HepG2 (cell line): ENCODE results near the gene NSUN5. TPM values are rescaled to one million over a fixed set of nuclear protein-coding genes. Genes with fewer than 3 reads are reported as not detected.
A peak's percentile ranks its signal among the peaks of the same experiment; 100 is the strongest.
"Not testable (repeated sequence)": the region's sequence is repeated elsewhere in the genome, so short reads cannot be mapped to it uniquely, and the experiment has no call there.

Source experiments
- ATAC-seq: fragments of 200-7000 bp; cut with Tn5 transposase; 3 replicates; pipeline ENCODE4 v1.9.1; 2020; ENCODE audit warnings: mild to moderate bottlenecking, moderate library complexity
- BruUV-seq: library from RNA; stranded (reverse); fragments of 400-500 nt; replicated peaks from 2 replicates; lab custom pipeline; 2021; lab: Mats Ljungman, UMichigan
- CTCF ChIA-PET: fragments of 300-600 bp; formaldehyde crosslinking; extraction: SDS; loops from one replicate; lab custom pipeline; 2021; ENCODE audit warnings: low total read pairs, inconsistent platforms, low intra/inter-chr PET ratio; lab: Yijun Ruan, JAX
- POLR2A ChIA-PET: fragments of 350-600 bp; sonication (Branson Sonifier 250); formaldehyde crosslinking; loops from one replicate; lab custom pipeline; 2020; ENCODE audit warnings: antibody characterized with exemption, inconsistent platforms; lab: Yijun Ruan, JAX
- DNase-seq: peaks from one replicate; pipeline ENCODE4 v3.0.0-alpha.2; 2015; ENCODE audit warnings: low spot score
- FAIRE-seq: peaks from 3 replicates; lab custom pipeline; 2011; peaks lifted over from hg19 to GRCh38; lab: Jason Lieb, UNC
- H2AFZ ChIP-seq: one replicate; pipeline ENCODE4 v1.6.1; 2011; ENCODE audit warnings: low read length, inconsistent platforms
- H3K27ac ChIP-seq: fragments of 300-600 bp; 3 replicates; pipeline ENCODE4 v1.8.0; 2011; ENCODE audit warnings: mixed run types, mild to moderate bottlenecking, mixed read lengths, low read length, inconsistent platforms; ENCODE audit not compliant: insufficient read depth; ENCODE audit errors: extremely low read length
- H3K27me3 ChIP-seq, 2 experiments: fragments of 200-600 bp in 1 of 2; 2 replicates in 1 of 2; 3 replicates in 1 of 2; pipeline versions ENCODE4 v1.6.0 to v1.8.0; 2011; ENCODE audit warnings: low read length in 2 of 2, mild to moderate bottlenecking in 2 of 2, moderate library complexity in 2 of 2, inconsistent platforms in 1 of 2; ENCODE audit not compliant: insufficient read depth in 2 of 2, control insufficient read depth in 1 of 2
- H3K36me3 ChIP-seq, 2 experiments: fragments of 200-600 bp in 1 of 2; replicated peaks in 1 of 2; 2 replicates in 1 of 2; 3 replicates in 1 of 2; pipeline versions ENCODE4 v1.5.1 to v1.8.0; 2011; ENCODE audit warnings: low read length in 2 of 2, inconsistent platforms in 1 of 2; ENCODE audit not compliant: insufficient read depth in 2 of 2, control insufficient read depth in 1 of 2
- H3K4me1 ChIP-seq: 2 replicates; pipeline ENCODE4 v1.5.1; 2012; ENCODE audit warnings: low read length, inconsistent platforms; ENCODE audit not compliant: insufficient read depth
- H3K4me2 ChIP-seq: 2 replicates; pipeline ENCODE4 v1.6.0; 2011; ENCODE audit warnings: low read depth, low read length, inconsistent platforms
- H3K4me3 ChIP-seq, 3 experiments: fragments of 200-600 bp in 1 of 3; sonication (generic), shearing (Covaris generic) in 1 of 3; replicated peaks in 1 of 3; 2 replicates each; pipeline ENCODE4 v1.5.1; 2011 to 2016; ENCODE audit warnings: low read length in 3 of 3, inconsistent platforms in 2 of 3, low read depth in 2 of 3, mild to moderate bottlenecking in 2 of 3, control low read depth in 1 of 3, mixed read lengths in 1 of 3; ENCODE audit not compliant: insufficient read depth in 1 of 3
- H3K79me2 ChIP-seq: one replicate; pipeline ENCODE4 v1.6.1; 2011; ENCODE audit warnings: low read length, inconsistent platforms; ENCODE audit not compliant: insufficient read depth
- H3K9ac ChIP-seq: 2 replicates; pipeline ENCODE4 v1.6.0; 2011; ENCODE audit warnings: mild to moderate bottlenecking, low read depth, low read length, inconsistent platforms; ENCODE audit not compliant: insufficient read depth
- H3K9me3 ChIP-seq: 2 replicates; pipeline ENCODE4 v1.5.1; 2012; ENCODE audit warnings: mild to moderate bottlenecking, low read length
- H4K20me1 ChIP-seq: 2 replicates; pipeline ENCODE4 v1.6.0; 2011; ENCODE audit warnings: inconsistent platforms, mild to moderate bottlenecking, low read length, moderate library complexity; ENCODE audit not compliant: insufficient read depth
- FOXA3 ChIP-seq: IDR thresholded peaks from 2 replicates; pipeline ENCODE4 v1.6.1; 2016; ENCODE audit warnings: missing genetic modification reagents, missing compliant biosample characterization
- HMG20A ChIP-seq: IDR thresholded peaks from 2 replicates; pipeline ENCODE4 v1.6.1; 2016; ENCODE audit warnings: borderline replicate concordance
- KDM6A ChIP-seq: IDR thresholded peaks from 2 replicates; pipeline ENCODE4 v1.6.1; 2016; ENCODE audit warnings: low read depth
- KLF16 ChIP-seq, 2 experiments: sonication (generic) in 1 of 2; formaldehyde crosslinking in 1 of 2; IDR thresholded peaks; 2 replicates each; pipeline versions ENCODE4 v1.6.1 to v1.8.0; 2016 to 2023; ENCODE audit warnings: missing genetic modification reagents in 2 of 2, missing compliant biosample characterization in 1 of 2
- POLR2AphosphoS5 ChIP-seq: IDR thresholded peaks from 2 replicates; pipeline ENCODE4 v1.6.1; 2012; ENCODE audit warnings: low read depth, low read length
- SOX6 ChIP-seq, 2 experiments: fragments of 450-650 bp in 1 of 2; sonication (generic) in 1 of 2; formaldehyde crosslinking in 1 of 2; IDR thresholded peaks; 2 replicates each; pipeline versions ENCODE4 v1.4.0 to v1.6.1; 2017 to 2020; ENCODE audit warnings: antibody characterized with exemption in 1 of 2, mild to moderate bottlenecking in 1 of 2, missing genetic modification reagents in 1 of 2
- ZMYM4 ChIP-seq: sonication (generic); formaldehyde crosslinking; IDR thresholded peaks from 2 replicates; pipeline ENCODE4 v1.8.1; 2023; ENCODE audit warnings: mild to moderate bottlenecking, missing genetic modification reagents
- ZNF609 ChIP-seq: sonication (generic); formaldehyde crosslinking; IDR thresholded peaks from 2 replicates; pipeline ENCODE4 v1.4.0; 2020; ENCODE audit warnings: mild to moderate bottlenecking, missing genetic modification reagents, borderline replicate concordance
- ZNF614 ChIP-seq: IDR thresholded peaks from 2 replicates; pipeline ENCODE4 v1.6.1; 2018; ENCODE audit warnings: missing biosample characterization, missing genetic modification reagents, inconsistent platforms, borderline replicate concordance
- ZNF639 ChIP-seq: conservative IDR thresholded peaks from 2 replicates; pipeline ENCODE4 v1.6.1; 2018; ENCODE audit warnings: missing genetic modification reagents
- ZNF687 ChIP-seq: sonication (generic); formaldehyde crosslinking; IDR thresholded peaks from 2 replicates; pipeline ENCODE4 v1.5.1; 2020; ENCODE audit warnings: mild to moderate bottlenecking, missing genetic modification reagents, moderate library complexity
- WGBS: methylation state at CpG from one replicate; pipeline ENCODE4 v1.1.6; 2017; ENCODE audit warnings: low lambda C conversion rate; 5-methylcytosine and 5-hydroxymethylcytosine counted together
- in situ Hi-C: cut with HindIII; loops from 2 replicates; pipeline ENCODE4 v1.10.0; 2017; ENCODE audit warnings: low pct_unique_long_range_greater_than_20kb; ENCODE audit not compliant: extremely low pct_ligation_motif_present
- intact Hi-C: fragments of 100-400 bp; cut with micrococcal nuclease; formaldehyde crosslinking; loops from one replicate; pipeline ENCODE4 v1.10.0; 2022; ENCODE audit not compliant: unreplicated experiment
- polyA plus RNA-seq, 8 experiments: library from polyadenylated mRNA; depleted of rRNA in 3 of 8; stranded (reverse) in 7 of 8; unstranded in 1 of 8; fragments of >200 nt; fragmentation: Illumina TruSeq in 4 of 8; extraction: Trizol in 4 of 8; gene quantifications; 2 replicates each; pipeline versions ENCODE4 v1.2.1 to v1.2.3, GENCODE V29; 2011 to 2016; ENCODE audit warnings: low read depth in 4 of 8, missing spikeins in 1 of 8, mixed read lengths in 1 of 8; ENCODE audit not compliant: insufficient read depth in 1 of 8
- total RNA-seq, 5 experiments: library from RNA; depleted of rRNA; stranded (reverse); fragments of >200 nt; fragmentation: Illumina TruSeq; extraction: Trizol; gene quantifications; 2 replicates each; pipeline ENCODE4 v1.2.3, GENCODE V29; 2016; ENCODE audit warnings: low read depth in 1 of 5

The NSUN5 gene
- total and polyA plus RNA-seq, 2 of the 13 experiments (the other 11 are each of a cell fraction or from before 2014, with no cell fraction given) = 19.9 to 35.8 TPM

- WGBS = 0% methylated on average over 5 of the region's 6 CpGs
- H3K9ac ChIP-seq; H4K20me1 ChIP-seq; in situ Hi-C loops; H3K36me3 ChIP-seq; H3K79me2 ChIP-seq; CTCF ChIA-PET; H3K9me3 ChIP-seq; BruUV-seq; H2AFZ ChIP-seq; H3K27me3 ChIP-seq; TF ChIP-seq SOX6 (IDR thresholded peaks at IDR 0.05): not testable (repeated sequence)
- ATAC-seq = peak; percentile 82
- Histone ChIP-seq H3K4me2 (peak overlapping the region; percentile 95), H3K27ac (peak overlapping the region; percentile 0), H3K4me1 (peaks cover 54% of the 10 kb centered on the region), H3K4me3 (peak overlapping the region; percentile 33 to 73 (median 55); a peak in 5 of 6 replicates)
- intact Hi-C loops = loop anchor here (2.0 kb wide), 2 partner anchors 17 to 127 kb away; no protein-coding TSS in a partner anchor
- FAIRE-seq = peak; percentile 64
- POLR2A ChIA-PET = interaction anchor here (0.8 to 2.4 kb wide), 3 partner anchors 15 to 99 kb away, joined by 3 to 7 read pairs (median 3); no protein-coding TSS in a partner anchor
- peak; percentile 94 for DNase-seq
- peak; percentile 52; the same call in 1 of the 2 replicates for TF ChIP-seq POLR2AphosphoS5
- peak; percentile 65; the same call in 1 of the 2 replicates for TF ChIP-seq ZMYM4 (CRISPR knock-in tag)
- peak in 1 of 2 experiments; percentile 61; a peak in 1 of 4 replicates for TF ChIP-seq KLF16 (CRISPR knock-in tag; IDR thresholded peaks at IDR 0.05)
- peak; percentile 82 for TF ChIP-seq KDM6A (CRISPR knock-in tag)
- peak; percentile 74 for TF ChIP-seq FOXA3
- peak; percentile 93 for TF ChIP-seq SOX6 (CRISPR knock-in tag; IDR thresholded peaks at IDR 0.05)
- TF ChIP-seq HMG20A (CRISPR knock-in tag) = peak; percentile 61; the same call in 1 of the 2 replicates
- TF ChIP-seq ZNF614 (CRISPR knock-in tag) = peak; percentile 43; the same call in 1 of the 2 replicates
- peak; percentile 43; the same call in 1 of the 2 replicates for TF ChIP-seq ZNF609
- TF ChIP-seq ZNF687 = peak; percentile 55
- peak; percentile 71; the same call in 1 of the 2 replicates for TF ChIP-seq ZNF639 (CRISPR knock-in tag)
Observed at GRCh38 chr7:73325424-73325823, 16.8 kb upstream of the NSUN5 start.
